ENCODE data around the gene BAG2. TPM values are rescaled to one million over a fixed set of nuclear protein-coding genes. Genes with fewer than 3 reads are reported as not detected.
A peak's percentile ranks its signal among the peaks of the same experiment; 100 is the strongest.

Gene BAG2
- total RNA-seq, 1 donor from 2014 or later = 9.7 TPM

DNA sequence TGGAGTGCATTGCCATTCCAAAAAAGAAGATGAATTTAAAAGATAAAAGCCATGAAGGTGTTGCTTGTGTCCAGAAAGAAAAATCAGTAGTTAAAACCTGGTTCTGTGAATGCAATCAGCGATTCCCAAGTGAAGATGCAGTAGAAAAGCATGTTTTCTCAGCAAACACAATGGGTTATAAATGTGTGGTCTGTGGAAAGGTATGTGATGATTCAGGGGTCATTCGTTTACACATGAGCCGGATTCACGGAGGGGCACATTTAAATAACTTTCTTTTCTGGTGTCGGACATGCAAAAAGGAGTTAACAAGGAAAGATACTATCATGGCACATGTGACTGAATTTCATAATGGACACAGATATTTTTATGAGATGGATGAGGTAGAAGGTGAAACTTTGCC is 24.7 kb upstream of the BAG2 start:
- no peak for TF ChIP-seq EZH2 (IDR thresholded peaks at IDR 0.05; ENCODE audit: insufficient read depth, low read length)
- TF ChIP-seq, protein P1, sequence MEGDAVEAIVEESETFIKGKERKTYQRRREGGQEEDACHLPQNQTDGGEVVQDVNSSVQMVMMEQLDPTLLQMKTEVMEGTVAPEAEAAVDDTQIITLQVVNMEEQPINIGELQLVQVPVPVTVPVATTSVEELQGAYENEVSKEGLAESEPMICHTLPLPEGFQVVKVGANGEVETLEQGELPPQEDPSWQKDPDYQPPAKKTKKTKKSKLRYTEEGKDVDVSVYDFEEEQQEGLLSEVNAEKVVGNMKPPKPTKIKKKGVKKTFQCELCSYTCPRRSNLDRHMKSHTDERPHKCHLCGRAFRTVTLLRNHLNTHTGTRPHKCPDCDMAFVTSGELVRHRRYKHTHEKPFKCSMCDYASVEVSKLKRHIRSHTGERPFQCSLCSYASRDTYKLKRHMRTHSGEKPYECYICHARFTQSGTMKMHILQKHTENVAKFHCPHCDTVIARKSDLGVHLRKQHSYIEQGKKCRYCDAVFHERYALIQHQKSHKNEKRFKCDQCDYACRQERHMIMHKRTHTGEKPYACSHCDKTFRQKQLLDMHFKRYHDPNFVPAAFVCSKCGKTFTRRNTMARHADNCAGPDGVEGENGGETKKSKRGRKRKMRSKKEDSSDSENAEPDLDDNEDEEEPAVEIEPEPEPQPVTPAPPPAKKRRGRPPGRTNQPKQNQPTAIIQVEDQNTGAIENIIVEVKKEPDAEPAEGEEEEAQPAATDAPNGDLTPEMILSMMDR (IDR thresholded peaks at IDR 0.05; ENCODE audit: insufficient read depth, low read depth, low read length) = no peak
- Histone ChIP-seq H3K4me3 (ENCODE audit: insufficient read depth, low read depth, low read length) (no peak overlapping the region), H3K9ac (ENCODE audit: low read length) (peak overlapping the region; percentile 26), H3K36me3 (ENCODE audit: insufficient read depth, low read length) (peaks cover 21% of the 10 kb centered on the region), H3K27ac (ENCODE audit: low read depth, low read length) (peak overlapping the region; percentile 27), H2AFZ (ENCODE audit: low read depth, low read length) (no peak overlapping the region), H3K4me2 (ENCODE audit: low read length) (peak overlapping the region; percentile 58), H3K79me2 (ENCODE audit: insufficient read depth, low read length) (no peaks in the 10 kb centered on the region), H3K4me1 (ENCODE audit: insufficient read depth, low read length) (peaks cover 12% of the 10 kb centered on the region), H3K9me3 (ENCODE audit: insufficient read depth, low read depth, low read length) (no peaks in the 10 kb centered on the region), H3K27me3 (ENCODE audit: insufficient read depth, low read length) (no peaks in the 10 kb centered on the region), H4K20me1 (ENCODE audit: insufficient read depth, low read length) (no peaks in the 10 kb centered on the region)
- H3K4me1 Mint-ChIP-seq (ENCODE audit: low read depth, unreplicated experiment) = peaks cover 8% of the 10 kb centered on the region
- H3K36me3 Mint-ChIP-seq (ENCODE audit: low read depth, unreplicated experiment) = peaks cover 13% of the 10 kb centered on the region
- H3K27me3 Mint-ChIP-seq (ENCODE audit: low read depth, unreplicated experiment) = no peaks in the 10 kb centered on the region
- no peak overlapping the region for H3K4me3 Mint-ChIP-seq (ENCODE audit: unreplicated experiment)
- no peaks in the 10 kb centered on the region for H3K9me3 Mint-ChIP-seq (ENCODE audit: unreplicated experiment)
- DNase-seq (ENCODE audit: low read depth) = peak; percentile 74
- peak; percentile 85 for FAIRE-seq
- H3K27ac Mint-ChIP-seq (ENCODE audit: unreplicated experiment) = peak overlapping the region; percentile 5

DNA sequence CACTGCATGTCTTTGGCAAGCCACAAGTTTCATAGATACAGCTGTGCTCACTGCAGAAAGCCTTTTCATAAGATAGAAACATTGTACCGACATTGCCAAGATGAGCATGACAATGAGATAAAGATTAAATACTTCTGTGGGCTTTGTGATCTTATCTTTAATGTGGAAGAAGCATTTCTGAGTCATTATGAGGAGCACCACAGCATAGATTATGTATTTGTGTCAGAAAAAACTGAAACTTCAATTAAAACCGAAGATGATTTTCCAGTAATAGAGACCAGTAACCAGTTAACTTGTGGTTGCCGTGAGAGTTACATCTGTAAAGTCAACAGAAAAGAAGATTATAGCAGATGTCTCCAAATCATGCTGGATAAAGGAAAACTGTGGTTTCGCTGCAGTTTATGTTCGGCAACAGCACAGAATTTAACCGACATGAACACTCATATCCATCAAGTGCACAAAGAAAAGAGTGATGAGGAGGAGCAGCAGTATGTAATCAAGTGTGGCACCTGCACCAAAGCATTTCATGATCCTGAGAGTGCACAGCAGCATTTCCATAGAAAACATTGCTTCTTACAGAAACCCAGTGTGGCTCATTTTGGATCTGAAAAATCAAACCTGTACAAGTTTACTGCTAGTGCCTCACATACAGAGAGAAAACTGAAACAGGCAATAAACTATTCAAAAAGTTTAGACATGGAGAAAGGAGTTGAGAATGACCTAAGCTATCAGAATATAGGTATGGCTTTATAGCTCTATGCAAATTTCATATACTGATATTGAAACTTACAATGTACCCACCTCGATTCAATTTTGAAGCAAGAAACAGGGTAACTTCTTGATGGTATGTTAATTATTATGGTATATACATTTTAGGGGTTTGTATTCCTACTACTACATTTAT is 23.9 kb upstream of the BAG2 start:
- Mint-ChIP-seq H3K27me3 (ENCODE audit: low read depth, unreplicated experiment) (no peaks in the 10 kb centered on the region), H3K36me3 (ENCODE audit: low read depth, unreplicated experiment) (peaks cover 13% of the 10 kb centered on the region), H3K4me3 (ENCODE audit: unreplicated experiment) (no peak overlapping the region), H3K9me3 (ENCODE audit: unreplicated experiment) (no peaks in the 10 kb centered on the region), H3K4me1 (ENCODE audit: low read depth, unreplicated experiment) (peaks cover 8% of the 10 kb centered on the region), H3K27ac (ENCODE audit: unreplicated experiment) (no peak overlapping the region)
- Histone ChIP-seq H3K9me3 (ENCODE audit: insufficient read depth, low read depth, low read length) (no peaks in the 10 kb centered on the region), H3K4me3 (ENCODE audit: insufficient read depth, low read depth, low read length) (no peak overlapping the region), H3K9ac (ENCODE audit: low read length) (peak overlapping the region; percentile 2), H3K27ac (ENCODE audit: low read depth, low read length) (peak overlapping the region; percentile 12), H3K27me3 (ENCODE audit: insufficient read depth, low read length) (no peaks in the 10 kb centered on the region), H3K36me3 (ENCODE audit: insufficient read depth, low read length) (peaks cover 21% of the 10 kb centered on the region), H3K4me2 (ENCODE audit: low read length) (peak overlapping the region; percentile 58), H3K79me2 (ENCODE audit: insufficient read depth, low read length) (no peaks in the 10 kb centered on the region), H4K20me1 (ENCODE audit: insufficient read depth, low read length) (no peaks in the 10 kb centered on the region), H3K4me1 (ENCODE audit: insufficient read depth, low read length) (peaks cover 12% of the 10 kb centered on the region), H2AFZ (ENCODE audit: low read depth, low read length) (no peak overlapping the region)
- TF ChIP-seq, protein P1 (IDR thresholded peaks at IDR 0.05; ENCODE audit: insufficient read depth, low read depth, low read length) = no peak
- no peak for TF ChIP-seq EZH2 (IDR thresholded peaks at IDR 0.05; ENCODE audit: insufficient read depth, low read length)
- no peak for FAIRE-seq
- peak; percentile 19 for DNase-seq (ENCODE audit: low read depth)

DNA sequence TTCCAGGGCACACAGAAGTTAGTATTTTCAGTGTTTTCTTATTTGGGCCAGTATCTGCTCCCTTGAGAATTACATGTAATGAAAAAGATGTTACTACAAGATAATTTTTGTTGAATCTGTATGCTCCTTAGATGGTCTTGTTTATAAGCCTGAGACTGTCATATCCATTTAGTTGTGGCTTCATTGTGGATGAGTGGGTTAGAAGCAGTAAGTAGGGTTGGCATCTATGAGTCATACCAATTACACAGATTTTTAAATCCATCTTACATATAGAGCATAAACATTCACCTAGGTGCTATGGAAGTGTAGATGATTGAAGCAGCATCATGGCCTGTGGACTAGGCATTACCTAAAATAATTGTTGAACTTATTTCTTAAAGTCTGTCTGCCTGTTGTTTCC is 13.5 kb upstream of the BAG2 start:
- Mint-ChIP-seq H3K36me3 (ENCODE audit: low read depth, unreplicated experiment) (peaks cover 2% of the 10 kb centered on the region), H3K27ac (ENCODE audit: unreplicated experiment) (no peak overlapping the region), H3K27me3 (ENCODE audit: low read depth, unreplicated experiment) (no peaks in the 10 kb centered on the region), H3K4me3 (ENCODE audit: unreplicated experiment) (no peak overlapping the region), H3K9me3 (ENCODE audit: unreplicated experiment) (no peaks in the 10 kb centered on the region), H3K4me1 (ENCODE audit: low read depth, unreplicated experiment) (peaks cover 6% of the 10 kb centered on the region)
- Histone ChIP-seq H4K20me1 (ENCODE audit: insufficient read depth, low read length) (no peaks in the 10 kb centered on the region), H2AFZ (ENCODE audit: low read depth, low read length) (no peak overlapping the region), H3K4me3 (ENCODE audit: insufficient read depth, low read depth, low read length) (no peak overlapping the region), H3K27me3 (ENCODE audit: insufficient read depth, low read length) (no peaks in the 10 kb centered on the region), H3K9ac (ENCODE audit: low read length) (no peak overlapping the region), H3K9me3 (ENCODE audit: insufficient read depth, low read depth, low read length) (no peaks in the 10 kb centered on the region), H3K4me2 (ENCODE audit: low read length) (no peak overlapping the region), H3K27ac (ENCODE audit: low read depth, low read length) (no peak overlapping the region), H3K79me2 (ENCODE audit: insufficient read depth, low read length) (no peaks in the 10 kb centered on the region), H3K4me1 (ENCODE audit: insufficient read depth, low read length) (no peaks in the 10 kb centered on the region), H3K36me3 (ENCODE audit: insufficient read depth, low read length) (peaks cover 9% of the 10 kb centered on the region)
- FAIRE-seq (peak; percentile 37), DNase-seq (ENCODE audit: low read depth) (no peak)
- TF ChIP-seq, protein P1 (IDR thresholded peaks at IDR 0.05; ENCODE audit: insufficient read depth, low read depth, low read length) = no peak
- no peak for TF ChIP-seq EZH2 (IDR thresholded peaks at IDR 0.05; ENCODE audit: insufficient read depth, low read length)

Data from astrocyte (in vitro differentiated cells and primary cell).